Calu3 (cell line): ENCODE measurements around the gene UIMC1. TPM values are rescaled to one million over a fixed set of nuclear protein-coding genes. Genes with fewer than 3 reads are reported as not detected.

ENCODE experiments used
- BruUV-seq: library from RNA; stranded (reverse); fragments of 400-500 nt; replicated peaks from 2 replicates; lab custom pipeline; 2021; lab: Mats Ljungman, UMichigan
- CTCF ChIA-PET: fragments of 300-600 bp; sonication (Branson Sonifier 250); formaldehyde crosslinking; loops from one replicate; lab custom pipeline; 2022; ENCODE audit warnings: antibody characterized with exemption; lab: Charles Lee
- DNase-seq: peaks from one replicate; pipeline ENCODE4 v3.0.0; 2022
- H3K27ac Mint-ChIP-seq: one replicate; pipeline ENCODE4 v1.8.0; 2022; ENCODE audit warnings: mixed read lengths; ENCODE audit not compliant: unreplicated experiment
- H3K27me3 Mint-ChIP-seq: one replicate; pipeline ENCODE4 v1.8.0; 2022; ENCODE audit warnings: mixed read lengths; ENCODE audit not compliant: unreplicated experiment
- H3K36me3 Mint-ChIP-seq: one replicate; pipeline ENCODE4 v1.8.0; 2022; ENCODE audit warnings: mild to moderate bottlenecking, moderate library complexity, mixed read lengths; ENCODE audit not compliant: insufficient read depth, unreplicated experiment
- H3K4me1 Mint-ChIP-seq: one replicate; pipeline ENCODE4 v1.8.0; 2022; ENCODE audit warnings: mild to moderate bottlenecking, low read depth, mixed read lengths; ENCODE audit not compliant: unreplicated experiment
- H3K4me3 Mint-ChIP-seq: one replicate; pipeline ENCODE4 v1.8.0; 2022; ENCODE audit warnings: mild to moderate bottlenecking, low read depth, moderate library complexity, mixed read lengths; ENCODE audit not compliant: unreplicated experiment
- H3K9me3 Mint-ChIP-seq: one replicate; pipeline ENCODE4 v1.8.0; 2022; ENCODE audit warnings: low read depth, mixed read lengths; ENCODE audit not compliant: unreplicated experiment
- intact Hi-C: fragments of 100-400 bp; cut with micrococcal nuclease; formaldehyde crosslinking; loops from one replicate; pipeline ENCODE4 v1.10.0; 2022; ENCODE audit not compliant: unreplicated experiment
- total RNA-seq: library from RNA; stranded (reverse); gene quantifications from 2 replicates; pipeline ENCODE4 v1.2.3, GENCODE V29; 2022
- TF ChIP-seq, protein P1 (sequence below): fragments of 200-600 bp; IDR thresholded peaks from one replicate; pipeline ENCODE4 v1.8.0; 2022; ENCODE audit warnings: antibody characterized with exemption; ENCODE audit not compliant: unreplicated experiment

UIMC1 gene
- total RNA-seq, 1 experiment from 2014 or later, result 51.3 TPM

DNA sequence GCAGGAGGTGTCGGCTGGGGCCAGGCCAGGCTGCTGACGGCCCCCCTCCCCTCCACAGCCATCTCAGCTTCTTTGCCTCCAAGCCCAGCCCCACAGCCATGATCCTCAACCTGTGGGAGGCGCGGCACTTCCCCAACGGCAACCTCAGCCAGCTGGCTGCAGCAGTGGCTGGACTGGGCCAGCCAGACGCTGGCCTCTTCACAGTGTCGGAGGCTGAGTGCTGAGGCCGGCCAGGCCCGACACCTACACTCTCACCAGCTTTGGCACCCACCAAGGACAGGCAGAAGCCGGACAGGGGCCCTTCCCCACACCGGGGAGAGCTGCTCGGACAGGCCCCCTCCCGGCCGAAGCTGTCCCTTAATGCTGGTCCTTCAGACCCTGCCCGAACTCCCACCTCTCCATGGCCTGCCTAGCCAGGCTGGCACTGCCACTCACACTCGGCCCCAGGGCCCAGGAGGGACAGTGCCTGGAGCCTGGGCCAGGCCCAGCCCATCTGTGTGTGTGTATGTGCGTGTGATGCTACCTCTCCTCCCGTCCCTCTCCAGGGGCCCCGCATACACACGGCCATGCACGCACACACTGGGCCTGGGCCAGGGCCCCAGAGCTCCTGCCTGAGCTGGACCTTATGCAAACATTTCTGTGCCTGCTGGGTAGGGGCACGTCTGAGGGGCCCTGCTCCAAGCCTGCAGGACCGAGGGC lies 126.8 kb downstream of the UIMC1 start:
- Mint-ChIP-seq H3K4me1 (no peaks in the 10 kb centered on the region), H3K27ac (no peak overlapping the region), H3K9me3 (no peaks in the 10 kb centered on the region), H3K27me3 (peaks cover 9% of the 10 kb centered on the region), H3K4me3 (no peak overlapping the region), H3K36me3 (no peaks in the 10 kb centered on the region)
- CTCF ChIA-PET, result no interaction called here
- no TSS peak for BruUV-seq
- no peak for DNase-seq
- intact Hi-C loops, result no loop called here
- TF ChIP-seq, protein P1, sequence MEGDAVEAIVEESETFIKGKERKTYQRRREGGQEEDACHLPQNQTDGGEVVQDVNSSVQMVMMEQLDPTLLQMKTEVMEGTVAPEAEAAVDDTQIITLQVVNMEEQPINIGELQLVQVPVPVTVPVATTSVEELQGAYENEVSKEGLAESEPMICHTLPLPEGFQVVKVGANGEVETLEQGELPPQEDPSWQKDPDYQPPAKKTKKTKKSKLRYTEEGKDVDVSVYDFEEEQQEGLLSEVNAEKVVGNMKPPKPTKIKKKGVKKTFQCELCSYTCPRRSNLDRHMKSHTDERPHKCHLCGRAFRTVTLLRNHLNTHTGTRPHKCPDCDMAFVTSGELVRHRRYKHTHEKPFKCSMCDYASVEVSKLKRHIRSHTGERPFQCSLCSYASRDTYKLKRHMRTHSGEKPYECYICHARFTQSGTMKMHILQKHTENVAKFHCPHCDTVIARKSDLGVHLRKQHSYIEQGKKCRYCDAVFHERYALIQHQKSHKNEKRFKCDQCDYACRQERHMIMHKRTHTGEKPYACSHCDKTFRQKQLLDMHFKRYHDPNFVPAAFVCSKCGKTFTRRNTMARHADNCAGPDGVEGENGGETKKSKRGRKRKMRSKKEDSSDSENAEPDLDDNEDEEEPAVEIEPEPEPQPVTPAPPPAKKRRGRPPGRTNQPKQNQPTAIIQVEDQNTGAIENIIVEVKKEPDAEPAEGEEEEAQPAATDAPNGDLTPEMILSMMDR, result no peak

DNA sequence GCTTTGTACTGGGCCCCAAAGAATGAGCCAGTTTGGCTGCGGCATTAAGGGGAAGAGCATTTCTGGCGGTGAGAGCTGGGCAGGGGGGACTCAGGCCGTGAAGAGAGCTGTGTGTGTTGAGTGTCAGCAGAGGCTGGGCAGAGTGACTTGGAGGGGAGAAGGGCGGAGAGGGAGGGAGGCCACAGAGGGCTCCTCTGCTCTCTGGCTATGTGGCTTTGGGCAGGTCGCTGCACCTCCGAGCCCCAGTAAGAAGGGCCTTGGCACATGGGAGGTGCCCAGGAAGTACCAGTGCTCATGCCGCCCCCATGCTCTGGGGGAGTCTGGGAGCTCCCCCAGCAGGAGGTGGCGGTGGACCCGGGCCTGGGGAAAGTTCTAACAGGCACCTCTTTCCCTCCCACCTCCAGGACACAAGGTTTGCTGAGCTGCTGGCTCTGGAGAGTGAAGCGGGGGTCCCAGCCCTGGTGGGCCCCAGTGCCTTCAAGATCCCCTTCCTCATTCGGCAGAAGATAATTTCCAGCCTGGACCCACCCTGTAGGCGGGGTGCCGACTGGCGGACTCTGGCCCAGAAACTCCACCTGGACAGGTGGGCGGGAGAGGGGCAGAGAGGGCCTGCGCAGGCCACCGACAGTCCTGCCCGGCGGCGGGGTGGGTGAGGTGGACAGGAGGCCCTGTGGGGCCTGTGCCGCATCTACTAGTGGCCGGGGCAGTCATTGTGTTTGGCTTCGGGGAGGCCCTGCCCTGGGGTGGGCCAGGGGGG lies 127.5 kb downstream of the UIMC1 start:
- CTCF ChIA-PET, result no interaction called here
- no peaks in the 10 kb centered on the region for H3K36me3 Mint-ChIP-seq
- peaks cover 2% of the 10 kb centered on the region for H3K27me3 Mint-ChIP-seq
- no peaks in the 10 kb centered on the region for H3K4me1 Mint-ChIP-seq
- no TSS peak for BruUV-seq
- H3K9me3 Mint-ChIP-seq, result no peaks in the 10 kb centered on the region
- DNase-seq, result no peak
- TF ChIP-seq, protein P1, result no peak
- no peak overlapping the region for H3K27ac Mint-ChIP-seq
- intact Hi-C loops, result no loop called here
- H3K4me3 Mint-ChIP-seq, result no peak overlapping the region

DNA sequence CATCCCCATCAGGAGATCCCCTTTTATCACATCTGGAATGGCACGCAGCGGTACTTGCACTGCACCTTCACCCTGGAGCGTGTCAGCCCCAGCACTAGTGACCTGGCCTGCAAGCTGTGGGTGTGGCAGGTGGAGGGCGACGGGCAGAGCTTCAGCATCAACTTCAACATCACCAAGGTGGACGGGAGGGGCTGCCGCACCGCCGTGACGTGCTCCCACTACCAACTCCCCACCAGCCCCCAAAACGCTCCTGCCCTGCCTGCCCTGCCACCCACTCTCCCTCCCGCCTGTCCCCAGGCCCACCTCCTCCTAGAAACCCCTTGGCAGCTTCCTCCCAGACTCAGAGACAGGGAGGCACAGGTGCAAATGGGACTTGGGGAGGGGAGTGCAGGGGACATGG lies 128.1 kb downstream of the UIMC1 start:
- no peak for DNase-seq
- intact Hi-C loops, result no loop called here
- no peak overlapping the region for H3K27ac Mint-ChIP-seq
- H3K36me3 Mint-ChIP-seq, result no peaks in the 10 kb centered on the region
- no peaks in the 10 kb centered on the region for H3K9me3 Mint-ChIP-seq
- H3K4me1 Mint-ChIP-seq, result no peaks in the 10 kb centered on the region
- no peaks in the 10 kb centered on the region for H3K27me3 Mint-ChIP-seq
- BruUV-seq, result no TSS peak
- no peak overlapping the region for H3K4me3 Mint-ChIP-seq
- CTCF ChIA-PET, result interaction anchor here (0.9 kb wide), 1 partner anchor 25 kb away, joined by 3 read pairs; no protein-coding TSS in a partner anchor
- TF ChIP-seq, protein P1, result no peak

DNA sequence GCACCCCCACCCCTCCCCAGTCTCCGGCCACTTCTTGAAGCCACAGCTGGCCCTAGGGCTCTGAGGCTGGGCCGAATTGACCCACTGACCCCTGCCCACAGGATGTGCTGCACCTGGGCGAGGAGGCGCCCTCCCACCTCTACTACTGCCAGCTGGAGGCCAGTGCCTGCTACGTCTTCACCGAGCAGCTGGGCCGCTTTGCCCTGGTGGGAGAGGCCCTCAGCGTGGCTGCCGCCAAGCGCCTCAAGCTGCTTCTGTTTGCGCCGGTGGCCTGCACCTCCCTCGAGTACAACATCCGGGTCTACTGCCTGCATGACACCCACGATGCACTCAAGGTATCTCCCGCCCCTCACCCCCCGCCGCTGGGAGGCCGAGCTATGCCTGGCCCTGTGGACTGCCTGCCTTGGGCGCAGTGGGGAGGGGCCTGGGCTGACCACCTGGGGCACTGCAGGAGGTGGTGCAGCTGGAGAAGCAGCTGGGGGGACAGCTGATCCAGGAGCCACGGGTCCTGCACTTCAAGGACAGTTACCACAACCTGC lies 128.7 kb downstream of the UIMC1 start:
- Mint-ChIP-seq H3K4me3 (no peak overlapping the region), H3K4me1 (no peaks in the 10 kb centered on the region), H3K27ac (no peak overlapping the region), H3K9me3 (no peaks in the 10 kb centered on the region), H3K36me3 (no peaks in the 10 kb centered on the region), H3K27me3 (no peaks in the 10 kb centered on the region)
- TF ChIP-seq, protein P1, result no peak
- no peak for DNase-seq
- intact Hi-C loops, result no loop called here
- CTCF ChIA-PET, result interaction anchor here (0.9 kb wide), 1 partner anchor 25 kb away, joined by 3 read pairs; no protein-coding TSS in a partner anchor
- BruUV-seq, result no TSS peak
